GM10248 (cell line): ENCODE data around the gene SLC22A31.
A peak's percentile ranks its signal among the peaks of the same experiment; 100 is the strongest.
"Not testable (repeated sequence)": the region's sequence is repeated elsewhere in the genome, so short reads cannot be mapped to it uniquely, and the experiment has no call there.

Source experiments
- CTCF ChIA-PET: fragments of 300-600 bp; sonication (Branson Sonifier 250); formaldehyde crosslinking; extraction: SDS; loops from one replicate; lab custom pipeline; 2021; ENCODE audit warnings: antibody characterized with exemption; lab: Yijun Ruan, JAX
- POLR2A ChIA-PET: fragments of 350-650 bp; sonication (Branson Sonifier 250); formaldehyde crosslinking; extraction: SDS; loops from one replicate; lab custom pipeline; 2020; ENCODE audit warnings: antibody characterized with exemption; lab: Yijun Ruan, JAX
- DNase-seq: peaks from one replicate; pipeline ENCODE4 v3.0.0; 2012; ENCODE audit errors: extremely low spot score
- CTCF ChIP-seq: IDR thresholded peaks from 2 replicates; pipeline ENCODE4 v1.5.1; 2012; ENCODE audit warnings: mild to moderate bottlenecking, low read depth; ENCODE audit errors: extremely low read depth, missing control alignments, control extremely low read depth

SLC22A31 gene

GRCh38 chr16:89192956-89193575 is 7.3 kb downstream of the SLC22A31 start:
- ChIA-PET POLR2A (interaction anchor here (0.6 to 0.8 kb wide), 3 partner anchors 19 to 623 kb away, joined by 3 to 5 read pairs (median 4); partner anchors contain the start of genes APRT and ZC3H18), CTCF (interaction anchor here (0.7 to 1.2 kb wide), 2 partner anchors 25 to 450 kb away, joined by 3 to 4 read pairs; partner anchors contain the start of gene ZNF778)
- DNase-seq: peak; percentile 75
- TF ChIP-seq CTCF: no peak

GRCh38 chr16:89192186-89192955 is 8.0 kb downstream of the SLC22A31 start:
- ChIA-PET CTCF (interaction anchor here (0.7 to 1.2 kb wide), 2 partner anchors 25 to 449 kb away, joined by 3 to 4 read pairs; partner anchors contain the start of gene ZNF778), POLR2A (interaction anchor here (0.8 kb wide), 2 partner anchors 19 to 381 kb away, joined by 3 to 4 read pairs; partner anchors contain the start of gene APRT)
- peak; percentile 80 for DNase-seq

GRCh38 chr16:89191901-89192185 is 8.5 kb downstream of the SLC22A31 start:
- ChIA-PET POLR2A (no interaction called here), CTCF (no interaction called here)
- no peak for DNase-seq
- TF ChIP-seq CTCF: no peak

GRCh38 chr16:89191033-89191900 is 9.1 kb downstream of the SLC22A31 start:
- no peak for TF ChIP-seq CTCF
- ChIA-PET CTCF (no interaction called here), POLR2A (no interaction called here)
- no peak for DNase-seq

GRCh38 chr16:89190150-89190958 is 10.0 kb downstream of the SLC22A31 start:
- DNase-seq: no peak
- TF ChIP-seq CTCF: no peak
- POLR2A ChIA-PET: no interaction called here
- CTCF ChIA-PET: no interaction called here

- CTCF ChIA-PET: no interaction called here
- TF ChIP-seq CTCF: no peak
- DNase-seq: no peak
- POLR2A ChIA-PET: no interaction called here
Measured at GRCh38 chr16:89189358-89190025, 10.8 kb downstream of the SLC22A31 start.

GRCh38 chr16:89188471-89189357 is 11.6 kb downstream of the SLC22A31 start:
- POLR2A ChIA-PET, DNase-seq, CTCF ChIA-PET: not testable (repeated sequence)
